ENCODE data around the gene HNRNPR. TPM values are rescaled to one million over a fixed set of nuclear protein-coding genes. Genes with fewer than 3 reads are reported as not detected.

Gene HNRNPR
- total and polyA plus RNA-seq, 7 donors, result 59.3 to 89.2 (median 65.7) TPM

DNA sequence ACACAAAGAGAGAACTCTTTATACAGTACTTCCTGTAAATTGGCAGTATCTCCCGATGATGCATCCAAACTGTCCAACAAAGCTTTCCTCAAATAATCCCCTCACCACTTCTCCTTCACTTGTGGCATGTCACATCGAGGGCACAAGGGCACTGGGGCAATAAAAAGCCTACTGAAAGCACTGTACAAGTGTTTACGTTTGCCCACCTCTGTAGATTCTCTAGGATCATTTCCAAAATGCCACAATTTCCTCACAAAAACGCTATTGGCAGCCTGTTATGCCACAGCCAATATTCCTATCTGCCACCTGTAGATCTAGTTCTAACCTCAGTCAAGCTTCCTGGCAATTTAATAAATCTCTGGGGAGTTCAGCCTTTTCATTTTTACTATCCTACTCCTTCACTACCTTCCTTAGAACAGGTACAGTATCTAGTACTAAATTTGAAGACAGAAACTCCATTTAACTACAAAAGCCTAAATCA is 39.9 kb downstream of the HNRNPR start:
- peaks cover 0 to 77% (median 20%) of the 10 kb centered on the region in 4 donors for H3K36me3 ChIP-seq
- 27 to 70% methylated on average over 4 of the region's 4 CpGs for WGBS, 2 donors

DNA sequence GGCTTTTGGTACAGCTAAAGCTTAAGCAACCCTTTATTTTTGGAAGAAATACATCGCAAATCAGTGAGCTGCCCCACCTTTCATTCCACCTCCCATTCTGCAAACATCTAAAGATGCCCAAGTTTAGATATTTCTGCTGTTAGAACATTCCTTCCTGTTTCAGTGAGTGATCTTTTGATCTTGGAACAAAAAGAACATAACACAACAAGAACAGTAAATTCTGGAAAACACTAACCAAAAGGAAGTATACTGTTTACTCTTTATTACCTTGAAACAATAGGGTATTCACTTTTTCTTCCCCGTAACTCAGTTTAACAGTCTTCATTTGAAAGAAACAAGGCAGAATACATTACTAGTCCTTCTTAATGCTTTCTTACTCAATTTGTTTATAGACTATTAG is 40.6 kb downstream of the HNRNPR start:
- peaks cover 0 to 80% (median 20%) of the 10 kb centered on the region in 4 donors for H3K36me3 ChIP-seq
- WGBS, 2 donors, result 31 to 69% methylated on average over 2 of the region's 2 CpGs
- no peaks in the 10 kb centered on the region for H3K4me1 ChIP-seq
- no peak overlapping the region for H3K4me3 ChIP-seq
- no peaks in the 10 kb centered on the region for H3K27me3 ChIP-seq
- DNase-seq, result no peak
- no peak overlapping the region for H3K27ac ChIP-seq
- H3K9me3 ChIP-seq, result no peaks in the 10 kb centered on the region
- TF ChIP-seq POLR2A (IDR thresholded peaks at IDR 0.05) (no peak), POLR2AphosphoS5 (IDR thresholded peaks at IDR 0.05) (no peak), EP300 (IDR thresholded peaks at IDR 0.05) (no peak)
- TF ChIP-seq, protein P1, sequence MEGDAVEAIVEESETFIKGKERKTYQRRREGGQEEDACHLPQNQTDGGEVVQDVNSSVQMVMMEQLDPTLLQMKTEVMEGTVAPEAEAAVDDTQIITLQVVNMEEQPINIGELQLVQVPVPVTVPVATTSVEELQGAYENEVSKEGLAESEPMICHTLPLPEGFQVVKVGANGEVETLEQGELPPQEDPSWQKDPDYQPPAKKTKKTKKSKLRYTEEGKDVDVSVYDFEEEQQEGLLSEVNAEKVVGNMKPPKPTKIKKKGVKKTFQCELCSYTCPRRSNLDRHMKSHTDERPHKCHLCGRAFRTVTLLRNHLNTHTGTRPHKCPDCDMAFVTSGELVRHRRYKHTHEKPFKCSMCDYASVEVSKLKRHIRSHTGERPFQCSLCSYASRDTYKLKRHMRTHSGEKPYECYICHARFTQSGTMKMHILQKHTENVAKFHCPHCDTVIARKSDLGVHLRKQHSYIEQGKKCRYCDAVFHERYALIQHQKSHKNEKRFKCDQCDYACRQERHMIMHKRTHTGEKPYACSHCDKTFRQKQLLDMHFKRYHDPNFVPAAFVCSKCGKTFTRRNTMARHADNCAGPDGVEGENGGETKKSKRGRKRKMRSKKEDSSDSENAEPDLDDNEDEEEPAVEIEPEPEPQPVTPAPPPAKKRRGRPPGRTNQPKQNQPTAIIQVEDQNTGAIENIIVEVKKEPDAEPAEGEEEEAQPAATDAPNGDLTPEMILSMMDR (IDR thresholded peaks at IDR 0.05), result no peak
- intact Hi-C loops (cut with DNase I), result no loop called here

More for the DNA sequence above, 39.9 kb downstream of the HNRNPR start:
- no peaks in the 10 kb centered on the region for H3K9me3 ChIP-seq
- H3K27ac ChIP-seq, result no peak overlapping the region
- no peaks in the 10 kb centered on the region for H3K4me1 ChIP-seq
- H3K4me3 ChIP-seq, result no peak overlapping the region
- intact Hi-C loops (cut with DNase I), result no loop called here
- TF ChIP-seq EP300 (IDR thresholded peaks at IDR 0.05), result no peak
- TF ChIP-seq, protein P1 (IDR thresholded peaks at IDR 0.05), result no peak
- no peak for TF ChIP-seq POLR2AphosphoS5 (IDR thresholded peaks at IDR 0.05)
- TF ChIP-seq POLR2A (IDR thresholded peaks at IDR 0.05), result no peak
- no peak for DNase-seq
- no peaks in the 10 kb centered on the region for H3K27me3 ChIP-seq

DNA sequence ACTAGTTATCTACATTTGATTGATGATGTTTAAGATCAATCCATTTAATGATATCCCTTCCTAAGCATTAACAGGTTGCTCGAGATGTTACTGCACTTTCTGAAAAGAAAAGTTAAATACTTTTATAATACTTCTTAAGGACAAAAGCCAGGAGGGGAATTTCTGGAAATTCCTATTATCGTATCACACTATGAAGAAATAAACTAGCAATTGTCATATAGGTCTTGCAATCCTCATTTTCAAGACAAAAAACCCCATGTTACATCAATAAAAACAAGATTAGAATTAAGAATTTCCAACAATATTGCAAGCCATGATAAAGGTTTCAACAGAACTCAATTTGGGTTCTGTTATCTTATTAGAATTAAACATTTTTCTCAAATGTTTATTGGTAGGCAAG is 47.2 kb downstream of the HNRNPR start:
- no peak overlapping the region for H3K4me3 ChIP-seq
- intact Hi-C loops (cut with DNase I), result no loop called here
- 92 to 98% methylated on average over 2 of the region's 2 CpGs for WGBS, 2 donors
- no peak for TF ChIP-seq POLR2A (IDR thresholded peaks at IDR 0.05)
- TF ChIP-seq, protein P1 (IDR thresholded peaks at IDR 0.05), result no peak
- TF ChIP-seq EP300 (IDR thresholded peaks at IDR 0.05), result no peak
- TF ChIP-seq POLR2AphosphoS5 (IDR thresholded peaks at IDR 0.05), result no peak
- H3K9me3 ChIP-seq, result no peaks in the 10 kb centered on the region
- no peak overlapping the region for H3K27ac ChIP-seq
- H3K4me1 ChIP-seq, result no peaks in the 10 kb centered on the region
- peaks cover 0 to 80% (median 13%) of the 10 kb centered on the region in 4 donors for H3K36me3 ChIP-seq
- no peak for DNase-seq
- H3K27me3 ChIP-seq, result no peaks in the 10 kb centered on the region

DNA sequence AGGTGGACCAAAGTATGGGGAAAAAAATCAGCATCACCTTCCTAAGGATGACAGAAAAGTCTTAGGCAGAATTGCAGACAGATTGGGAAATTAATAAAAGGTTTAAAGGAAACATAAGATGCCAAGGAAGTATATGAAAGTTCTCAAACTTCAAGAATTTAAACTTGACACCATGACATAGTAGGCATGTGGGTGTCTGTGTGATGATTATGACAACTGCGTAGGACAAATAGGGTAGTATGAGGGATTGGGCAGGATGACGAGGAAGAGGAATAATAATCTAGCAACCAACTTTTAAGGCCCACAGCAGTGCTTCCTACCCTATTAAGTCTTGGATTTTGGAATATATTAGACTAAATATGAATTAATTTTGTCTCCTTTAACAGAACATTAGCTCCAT is 52.4 kb downstream of the HNRNPR start:
- Histone ChIP-seq H3K9me3 (no peaks in the 10 kb centered on the region), H3K27me3 (no peaks in the 10 kb centered on the region), H3K4me1 (no peaks in the 10 kb centered on the region), H3K36me3 (peaks cover 0 to 61% (median 6%) of the 10 kb centered on the region in 4 donors), H3K4me3 (no peak overlapping the region), H3K27ac (no peak overlapping the region)
- 74 to 94% methylated on average over 2 of the region's 2 CpGs for WGBS, 2 donors
- TF ChIP-seq, protein P1 (IDR thresholded peaks at IDR 0.05), result no peak
- TF ChIP-seq POLR2A (IDR thresholded peaks at IDR 0.05) (no peak), POLR2AphosphoS5 (IDR thresholded peaks at IDR 0.05) (no peak), EP300 (IDR thresholded peaks at IDR 0.05) (no peak)
- DNase-seq, result no peak
- intact Hi-C loops (cut with DNase I), result no loop called here

All from sigmoid colon (tissue), 7 donors.